GM12892 (cell line): ENCODE measurements around the gene SGCD.

Experiments
- DNase-seq: peaks from one replicate; pipeline ENCODE4 v3.0.0; 2011; ENCODE audit not compliant: insufficient read length
- FAIRE-seq: peaks from 2 replicates; lab custom pipeline; 2011; peaks lifted over from hg19 to GRCh38; lab: Jason Lieb, UNC
- POLR2A ChIP-seq: IDR thresholded peaks from 2 replicates; pipeline ENCODE4 v1.6.1; 2011; ENCODE audit warnings: low read depth, low read length, control low read depth
- POLR2AphosphoS5 ChIP-seq: IDR thresholded peaks from 2 replicates; pipeline ENCODE4 v1.6.1; 2011; ENCODE audit warnings: low read depth, low read length, control low read depth
- TAF1 ChIP-seq: IDR thresholded peaks from 2 replicates; pipeline ENCODE4 v1.6.1; 2011; ENCODE audit warnings: low read depth, mild to moderate bottlenecking, control low read depth, low read length, borderline replicate concordance

SGCD gene

DNA sequence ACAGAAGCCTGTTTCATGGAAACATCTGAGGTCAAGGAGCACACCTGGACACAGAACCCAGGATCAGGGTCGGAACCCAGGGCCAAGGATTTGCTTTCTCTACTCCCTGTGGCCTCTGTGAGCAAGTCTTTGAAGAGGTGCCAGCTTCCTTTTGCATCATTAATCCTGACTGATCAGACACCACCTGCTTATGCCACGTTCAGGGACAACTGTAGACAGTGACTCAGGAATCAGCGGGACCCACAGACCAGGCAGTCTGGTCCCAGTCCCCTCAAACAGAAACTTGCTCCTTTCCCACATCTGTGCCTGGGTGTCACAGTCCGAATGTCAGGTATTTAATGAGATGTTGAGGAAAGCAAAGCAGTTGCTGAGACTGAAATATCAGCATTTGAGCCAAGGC lies 154.8 kb downstream of the SGCD start:
- FAIRE-seq (no peak), DNase-seq (no peak)
- no peak for TF ChIP-seq POLR2AphosphoS5
- TF ChIP-seq TAF1: no peak
- no peak for TF ChIP-seq POLR2A

- no peak for TF ChIP-seq TAF1
- TF ChIP-seq POLR2A: no peak
- no peak for TF ChIP-seq POLR2AphosphoS5
- no peak for FAIRE-seq
- no peak for DNase-seq
Observed at GRCh38 chr5:156482818-156483217, 155.9 kb downstream of the SGCD start.

DNA sequence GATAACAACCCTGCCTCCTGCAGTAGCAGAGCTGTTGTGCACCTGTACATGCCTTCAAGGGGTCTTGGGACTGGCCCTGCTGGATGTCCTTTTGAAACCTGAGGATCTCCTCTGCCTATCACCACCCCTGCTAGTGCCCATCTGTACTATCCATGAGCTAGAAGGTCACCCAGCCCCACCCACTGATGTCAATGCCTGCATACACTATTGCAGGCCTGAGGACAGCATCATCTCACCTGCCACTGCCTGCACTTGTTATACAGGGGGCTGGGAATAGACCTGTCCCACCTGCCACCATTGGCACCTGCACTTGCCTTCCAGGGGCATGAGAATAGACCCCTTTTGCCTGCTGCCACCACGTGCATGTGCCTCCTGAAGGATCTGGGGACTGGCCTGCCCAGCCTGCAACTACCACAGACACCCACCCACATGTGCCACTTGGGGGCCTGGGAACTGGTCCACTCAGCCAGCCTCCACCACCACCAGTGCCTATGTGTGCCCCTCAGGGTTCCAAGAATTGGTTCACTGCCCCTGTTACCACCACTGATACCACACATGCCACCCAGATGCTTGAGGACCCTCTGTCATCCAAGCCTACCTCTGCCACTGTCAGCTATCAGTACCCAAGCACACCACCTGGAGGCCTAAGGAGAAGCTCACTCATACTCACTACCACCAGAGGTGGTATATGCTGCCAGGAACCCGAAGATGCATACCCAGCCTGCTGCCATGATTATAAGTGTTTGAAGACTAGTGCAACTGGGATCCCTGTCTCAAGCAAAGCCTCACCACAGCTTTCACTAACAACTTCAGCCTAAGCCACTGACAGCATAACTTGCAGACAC lies 159.7 kb downstream of the SGCD start:
- DNase-seq (no peak), FAIRE-seq (no peak)
- TF ChIP-seq TAF1: no peak
- TF ChIP-seq POLR2A: no peak
- TF ChIP-seq POLR2AphosphoS5: no peak

- TF ChIP-seq POLR2AphosphoS5: no peak
- no peak for TF ChIP-seq TAF1
- TF ChIP-seq POLR2A: no peak
- FAIRE-seq (no peak), DNase-seq (no peak)
Observed at GRCh38 chr5:156491766-156492165, 164.8 kb downstream of the SGCD start.

GRCh38 chr5:156496291-156496690 lies 169.3 kb downstream of the SGCD start:
- FAIRE-seq (no peak), DNase-seq (no peak)
- TF ChIP-seq POLR2A (no peak), TAF1 (no peak)

DNA sequence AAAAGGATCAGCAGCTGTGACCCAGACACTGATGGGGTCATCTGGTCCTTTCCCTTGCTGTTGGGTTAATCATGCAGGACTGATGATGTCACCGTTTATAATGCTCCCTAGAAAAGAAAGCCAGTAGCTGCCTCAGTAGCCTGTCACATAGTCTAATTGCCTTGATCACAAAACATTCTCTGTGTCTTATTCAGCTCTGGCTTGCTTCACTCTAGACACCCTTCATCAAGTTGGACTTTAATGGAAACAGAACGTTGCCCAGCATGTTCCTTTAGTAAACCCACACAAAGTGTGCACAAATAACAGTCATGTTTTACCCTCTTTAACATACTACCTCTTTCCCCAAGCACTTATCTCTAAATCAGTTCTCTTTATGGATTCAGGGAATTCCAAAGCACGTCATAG lies 170.8 kb downstream of the SGCD start:
- TF ChIP-seq TAF1: no peak
- TF ChIP-seq POLR2A: no peak
- DNase-seq (no peak), FAIRE-seq (no peak)

GRCh38 chr5:156498226-156498980 lies 171.4 kb downstream of the SGCD start:
- DNase-seq: no peak
- TF ChIP-seq TAF1: no peak
- TF ChIP-seq POLR2AphosphoS5: no peak
- TF ChIP-seq POLR2A: no peak
- no peak for FAIRE-seq

- no peak for DNase-seq
- TF ChIP-seq TAF1 (no peak), POLR2AphosphoS5 (no peak), POLR2A (no peak)
- no peak for FAIRE-seq
Observed at GRCh38 chr5:156500755-156501154, 173.8 kb downstream of the SGCD start.

DNA sequence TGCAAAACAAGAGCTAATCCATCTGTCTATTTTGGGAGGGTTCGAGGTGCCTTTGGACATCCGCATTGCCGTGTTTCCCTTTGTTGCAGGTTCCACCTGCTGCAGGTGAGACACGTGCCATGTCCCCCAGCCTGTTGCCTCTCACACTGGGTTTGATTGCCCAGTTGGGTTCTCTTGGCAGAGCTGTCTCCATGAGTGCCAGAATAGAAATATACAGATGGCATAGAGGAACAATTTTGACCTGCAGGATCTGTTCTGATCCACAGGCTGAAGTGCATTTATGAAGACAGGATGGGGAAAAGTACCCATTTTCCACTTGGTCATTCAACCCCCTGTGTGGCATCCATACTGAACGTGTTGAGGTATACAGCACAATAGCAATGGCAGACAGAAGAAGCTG lies 178.1 kb downstream of the SGCD start:
- DNase-seq (no peak), FAIRE-seq (peak; percentile 38)
- TF ChIP-seq POLR2A: no peak
- TF ChIP-seq TAF1: no peak
- TF ChIP-seq POLR2AphosphoS5: no peak

GRCh38 chr5:156513123-156513815 lies 186.3 kb downstream of the SGCD start:
- DNase-seq (no peak), FAIRE-seq (no peak)
- no peak for TF ChIP-seq POLR2AphosphoS5
- TF ChIP-seq TAF1: no peak
- no peak for TF ChIP-seq POLR2A

DNA sequence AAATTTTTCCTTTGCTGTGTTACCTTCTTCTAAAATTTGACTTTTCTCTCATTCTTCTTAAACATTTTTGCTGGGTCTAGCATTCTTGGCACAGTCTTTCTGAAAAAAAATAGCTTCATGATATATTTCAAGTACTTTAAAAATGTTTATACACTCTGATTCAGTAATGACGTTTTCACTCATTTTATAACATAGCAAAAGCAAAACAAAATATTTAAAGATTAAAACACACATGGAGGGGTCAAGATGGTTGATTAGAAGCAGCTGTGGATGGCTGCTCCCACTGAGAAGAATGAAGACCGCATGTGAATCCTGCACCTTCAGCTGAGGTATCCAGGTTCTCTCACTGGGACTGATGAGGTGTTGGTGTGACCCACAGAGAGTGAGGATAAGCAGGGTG lies 188.2 kb downstream of the SGCD start:
- TF ChIP-seq POLR2A (no peak), TAF1 (no peak), POLR2AphosphoS5 (no peak)
- FAIRE-seq (no peak), DNase-seq (no peak)

- no peak for DNase-seq
- TF ChIP-seq TAF1 (no peak), POLR2AphosphoS5 (no peak), POLR2A (no peak)
- no peak for FAIRE-seq
Observed at GRCh38 chr5:156515803-156516360, 188.9 kb downstream of the SGCD start.
